GM19397 (cell line): ENCODE measurements around the gene WDR13.
"Not testable (repeated sequence)": the region's sequence is repeated elsewhere in the genome, so short reads cannot be mapped to it uniquely, and the experiment has no call there.

Source experiments
- ATAC-seq: cut with Tn5 transposase; IDR thresholded peaks from one replicate; pipeline ENCODE4 v1.9.1; 2021; ENCODE audit warnings: mild to moderate bottlenecking, moderate library complexity; ENCODE audit not compliant: unreplicated experiment

WDR13 gene

GRCh38 chrX:48652055-48652579, 54.8 kb downstream of the WDR13 start:
- not testable (repeated sequence) for ATAC-seq

DNA sequence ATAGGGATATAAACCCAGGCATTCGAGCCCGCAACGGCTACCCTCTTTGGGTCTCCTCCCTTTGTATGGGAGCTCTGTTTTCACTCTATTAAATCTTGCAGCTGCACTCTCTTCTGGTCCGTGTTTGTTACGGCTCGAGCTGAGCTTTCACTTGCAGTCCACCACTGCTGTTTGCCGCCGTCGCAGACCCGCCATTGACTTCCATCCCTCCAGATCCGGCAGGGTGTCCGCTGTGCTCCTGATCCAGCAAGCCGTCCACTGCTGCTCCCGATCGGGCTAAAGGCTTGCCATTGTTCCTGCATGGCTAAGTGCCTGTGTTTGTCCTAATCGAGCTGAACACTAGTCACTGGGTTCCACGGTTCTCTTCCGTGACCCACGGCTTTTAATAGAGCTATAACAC, 57.5 kb downstream of the WDR13 start:
- not testable (repeated sequence) for ATAC-seq
